Smooth muscle cell (in vitro differentiated cells): ENCODE results near the gene BBS9. TPM values are rescaled to one million over a fixed set of nuclear protein-coding genes. Genes with fewer than 3 reads are reported as not detected.

Experiments
- DNase-seq: peaks from one replicate; lab custom pipeline; 2025; ENCODE audit not compliant: unreplicated experiment; lab: John Stamatoyannopoulos, UW
- H2AFZ ChIP-seq: fragments of 200-600 bp; sonication (generic); 2 replicates; pipeline ENCODE4 v1.6.0; 2016; ENCODE audit warnings: antibody characterized with exemption, low read depth, mild to moderate bottlenecking
- H3F3A ChIP-seq: fragments of 200-600 bp; sonication (generic); 2 replicates; pipeline ENCODE4 v1.6.0; 2017; ENCODE audit warnings: antibody characterized with exemption, low read depth
- H3K27ac ChIP-seq: fragments of 200-600 bp; sonication (generic); 2 replicates; pipeline ENCODE4 v1.5.1; 2016; ENCODE audit warnings: low read depth, mild to moderate bottlenecking
- H3K27me3 ChIP-seq: fragments of 200-600 bp; sonication (generic); 2 replicates; pipeline ENCODE4 v1.6.1; 2016; ENCODE audit warnings: low read depth, mild to moderate bottlenecking
- H3K36me3 ChIP-seq: fragments of 200-600 bp; sonication (generic); 2 replicates; pipeline ENCODE4 v1.5.1; 2016; ENCODE audit warnings: low read depth
- H3K4me1 ChIP-seq: fragments of 200-600 bp; sonication (generic); 2 replicates; pipeline ENCODE4 v1.5.1; 2016; ENCODE audit warnings: low read depth
- H3K4me2 ChIP-seq: fragments of 200-600 bp; sonication (generic); 2 replicates; pipeline ENCODE4 v1.6.0; 2016; ENCODE audit warnings: mild to moderate bottlenecking
- H3K4me3 ChIP-seq: fragments of 200-600 bp; sonication (generic); 2 replicates; pipeline ENCODE4 v1.5.1; 2016; ENCODE audit warnings: mild to moderate bottlenecking
- H3K79me2 ChIP-seq: fragments of 200-600 bp; sonication (generic); 2 replicates; pipeline ENCODE4 v1.6.0; 2016; ENCODE audit warnings: low read depth, mild to moderate bottlenecking
- H3K9ac ChIP-seq: fragments of 200-600 bp; sonication (generic); 2 replicates; pipeline ENCODE4 v1.6.0; 2016; ENCODE audit warnings: low read depth
- H3K9me3 ChIP-seq: fragments of 200-600 bp; sonication (generic); replicated peaks from 2 replicates; pipeline ENCODE4 v1.5.1; 2016; ENCODE audit warnings: low read depth
- H4K20me1 ChIP-seq: fragments of 200-600 bp; sonication (generic); 2 replicates; pipeline ENCODE4 v1.6.0; 2016; ENCODE audit warnings: low read depth
- CTCF ChIP-seq: fragments of 200-600 bp; sonication (generic); IDR thresholded peaks from 2 replicates; pipeline ENCODE4 v1.5.1; 2017; ENCODE audit warnings: borderline replicate concordance, mild to moderate bottlenecking, antibody characterized with exemption; ENCODE audit not compliant: insufficient read depth, poor library complexity, severe bottlenecking
- WGBS: methylation state at CpG from one replicate; pipeline ENCODE4 v1.1.7; 2016; ENCODE audit warnings: low lambda C conversion rate; 5-methylcytosine and 5-hydroxymethylcytosine counted together
- polyA plus RNA-seq: library from polyadenylated mRNA; unstranded; fragments of >200 nt; fragmentation: Nextera tagmentation; extraction: Ambion mirVana; gene quantifications from 2 replicates; pipeline ENCODE4 v1.2.1, GENCODE V29; 2016
- total RNA-seq: library from RNA; depleted of rRNA; stranded (reverse); fragments of >200 nt; gene quantifications from 2 replicates; pipeline ENCODE4 v1.2.3, GENCODE V29; 2014

BBS9 gene
- total and polyA plus RNA-seq, 2 experiments from 2014 or later = 12.8 to 19.6 TPM

- Histone ChIP-seq H3K9me3 (no peaks in the 10 kb centered on the region), H4K20me1 (no peaks in the 10 kb centered on the region), H3K4me2 (no peak overlapping the region), H3K27ac (no peak overlapping the region), H3K27me3 (no peaks in the 10 kb centered on the region), H3F3A (no peaks in the 10 kb centered on the region), H3K4me3 (no peak overlapping the region), H3K79me2 (no peaks in the 10 kb centered on the region), H3K36me3 (peaks cover 4% of the 10 kb centered on the region), H3K4me1 (peaks cover 3% of the 10 kb centered on the region), H2AFZ (no peak overlapping the region), H3K9ac (no peak overlapping the region)
- DNase-seq = no peak
- TF ChIP-seq CTCF = no peak
Observed at GRCh38 chr7:33624215-33624614, 494.9 kb downstream of the BBS9 start.

GRCh38 chr7:33626869-33627268 is 497.5 kb downstream of the BBS9 start:
- no peak overlapping the region for H3K4me3 ChIP-seq

GRCh38 chr7:33627741-33628140 is 498.4 kb downstream of the BBS9 start:
- Histone ChIP-seq H3K4me2 (no peak overlapping the region), H3K27me3 (no peaks in the 10 kb centered on the region), H3K9ac (no peak overlapping the region), H3K36me3 (no peaks in the 10 kb centered on the region), H3K4me3 (no peak overlapping the region), H3K79me2 (no peaks in the 10 kb centered on the region), H3K4me1 (peaks cover 23% of the 10 kb centered on the region), H3F3A (no peaks in the 10 kb centered on the region), H2AFZ (no peak overlapping the region), H3K27ac (no peak overlapping the region), H3K9me3 (no peaks in the 10 kb centered on the region), H4K20me1 (no peaks in the 10 kb centered on the region)
- TF ChIP-seq CTCF = no peak
- no peak for DNase-seq
- 88% methylated on average over 3 of the region's 3 CpGs for WGBS

More at GRCh38 chr7:33626869-33627268, 497.5 kb downstream of the BBS9 start:
- Histone ChIP-seq H3K27me3 (no peaks in the 10 kb centered on the region), H3F3A (no peaks in the 10 kb centered on the region), H4K20me1 (no peaks in the 10 kb centered on the region), H3K36me3 (no peaks in the 10 kb centered on the region), H3K9me3 (no peaks in the 10 kb centered on the region), H3K9ac (no peak overlapping the region), H3K4me1 (peaks cover 17% of the 10 kb centered on the region), H3K79me2 (no peaks in the 10 kb centered on the region), H3K27ac (no peak overlapping the region), H3K4me2 (no peak overlapping the region), H2AFZ (no peak overlapping the region)
- 95% methylated on average over 2 of the region's 2 CpGs for WGBS
- DNase-seq = no peak
- no peak for TF ChIP-seq CTCF

- no peak overlapping the region for H3K4me3 ChIP-seq
- no peaks in the 10 kb centered on the region for H3K9me3 ChIP-seq
- no peaks in the 10 kb centered on the region for H4K20me1 ChIP-seq
- WGBS = 74% methylated on average over 2 of the region's 2 CpGs
- no peak overlapping the region for H3K27ac ChIP-seq
- H3K4me1 ChIP-seq = peaks cover 29% of the 10 kb centered on the region
- H3K4me2 ChIP-seq = no peak overlapping the region
- H3K79me2 ChIP-seq = no peaks in the 10 kb centered on the region
- no peaks in the 10 kb centered on the region for H3F3A ChIP-seq
- no peak overlapping the region for H3K9ac ChIP-seq
- no peak for TF ChIP-seq CTCF
- H3K36me3 ChIP-seq = no peaks in the 10 kb centered on the region
- no peak overlapping the region for H2AFZ ChIP-seq
- DNase-seq = no peak
- H3K27me3 ChIP-seq = no peaks in the 10 kb centered on the region
Observed at GRCh38 chr7:33628894-33629293, 499.5 kb downstream of the BBS9 start.
